Body of pancreas (tissue), 4 donors: ENCODE results near the gene MAP3K12. TPM values are rescaled to one million over a fixed set of nuclear protein-coding genes. Genes with fewer than 3 reads are reported as not detected.
A peak's percentile ranks its signal among the peaks of the same experiment; 100 is the strongest.

Experiments
- ATAC-seq: fragments of 150-250 bp; one replicate; pipeline ENCODE4 v1.9.1; 2016
- DNase-seq, 4 donors: peaks; one replicate each; pipeline ENCODE4 v3.0.0-alpha.2; 2019
- H3K27ac ChIP-seq, 4 donors: fragments of 200-600 bp; sonication (generic); 1 replicate in 3 of 4; 2 replicates in 1 of 4; pipeline versions ENCODE4 v1.5.1 to v1.6.1; 2016 to 2019; ENCODE audit warnings: mild to moderate bottlenecking in 1 of 4, mixed read lengths in 1 of 4, moderate library complexity in 1 of 4
- H3K27me3 ChIP-seq, 2 donors: fragments of 200-600 bp; sonication (generic); one replicate each; pipeline ENCODE4 v1.6.0; 2016; ENCODE audit warnings: mild to moderate bottlenecking in 1 of 2
- H3K36me3 ChIP-seq, 2 donors: fragments of 200-600 bp; sonication (generic); replicated peaks in 1 of 2; 2 replicates each; pipeline ENCODE4 v1.5.1; 2016; ENCODE audit warnings: low read depth in 2 of 2; ENCODE audit not compliant: insufficient read depth in 1 of 2
- H3K4me1 ChIP-seq: fragments of 200-600 bp; sonication (generic); one replicate; pipeline ENCODE4 v1.6.0; 2016
- H3K4me3 ChIP-seq, 2 donors: fragments of 200-600 bp; sonication (generic); 1 replicate in 1 of 2; 2 replicates in 1 of 2; pipeline ENCODE4 v1.5.1; 2016 to 2019
- H3K9me3 ChIP-seq, 3 donors: fragments of 200-600 bp; sonication (generic); 1 replicate in 2 of 3; 2 replicates in 1 of 3; pipeline ENCODE4 v1.5.1; 2016
- POLR2A ChIP-seq, 3 donors: fragments of 450-650 bp; IDR thresholded peaks; one replicate each; pipeline ENCODE4 v1.6.1; 2016; ENCODE audit warnings: antibody characterized with exemption in 3 of 3, mild to moderate bottlenecking in 2 of 3
- WGBS, 2 donors: methylation state at CpG; one replicate each; pipeline ENCODE4 v1.1.5; 2017; 5-methylcytosine and 5-hydroxymethylcytosine counted together
- intact Hi-C: fragments of 100-400 bp; cut with DNase I; formaldehyde crosslinking; loops from one replicate; pipeline ENCODE4 v1.15.1; 2023
- total RNA-seq, 2 donors: library from RNA; depleted of rRNA; stranded (reverse); fragments of >200 nt; gene quantifications; one replicate each; pipeline ENCODE4 v1.1.0, GENCODE V29; 2016
- TF ChIP-seq, protein P1 (sequence below), 7 experiments: fragments of 450-650 bp in 4 of 7; fragments of 200-600 bp in 3 of 7; sonication (generic) in 3 of 7; IDR thresholded peaks; one replicate each; pipeline ENCODE4 v1.5.1; 2016 to 2019; ENCODE audit warnings: antibody characterized with exemption in 7 of 7

Gene MAP3K12
- total RNA-seq, 2 donors from 2014 or later = 10.9 to 34.6 TPM

DNA sequence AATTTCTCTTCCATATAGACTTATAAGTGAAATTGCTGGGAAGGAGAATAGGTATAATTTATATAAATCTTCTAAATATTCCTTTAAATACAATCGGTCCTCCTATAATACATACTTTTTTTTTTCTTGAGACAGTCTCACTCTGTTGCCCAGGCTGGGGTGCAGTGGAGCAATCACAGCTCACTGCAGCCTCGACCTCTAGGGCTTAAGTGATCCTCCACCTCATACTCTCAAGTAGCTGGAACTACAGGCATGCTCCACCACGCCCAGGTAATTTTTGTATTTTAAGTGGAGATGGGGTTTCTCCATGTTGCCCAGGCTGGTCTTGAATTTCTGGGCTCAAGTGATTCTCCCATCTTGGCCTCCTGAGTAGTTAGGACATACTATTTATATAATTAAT is 37.7 kb upstream of the MAP3K12 start:
- intact Hi-C loops = no loop called here
- no peak for ATAC-seq
- Histone ChIP-seq H3K4me1 (peaks cover 42% of the 10 kb centered on the region), H3K4me3 (no peak overlapping the region), H3K27ac (peak overlapping the region in 1 of 4 donors; percentile 81), H3K36me3 (peaks cover 11 to 32% of the 10 kb centered on the region in 2 donors), H3K9me3 (no peaks in the 10 kb centered on the region), H3K27me3 (no peaks in the 10 kb centered on the region)
- WGBS, 2 donors = 91 to 92% methylated on average over 3 of the region's 3 CpGs
- TF ChIP-seq, protein P1, sequence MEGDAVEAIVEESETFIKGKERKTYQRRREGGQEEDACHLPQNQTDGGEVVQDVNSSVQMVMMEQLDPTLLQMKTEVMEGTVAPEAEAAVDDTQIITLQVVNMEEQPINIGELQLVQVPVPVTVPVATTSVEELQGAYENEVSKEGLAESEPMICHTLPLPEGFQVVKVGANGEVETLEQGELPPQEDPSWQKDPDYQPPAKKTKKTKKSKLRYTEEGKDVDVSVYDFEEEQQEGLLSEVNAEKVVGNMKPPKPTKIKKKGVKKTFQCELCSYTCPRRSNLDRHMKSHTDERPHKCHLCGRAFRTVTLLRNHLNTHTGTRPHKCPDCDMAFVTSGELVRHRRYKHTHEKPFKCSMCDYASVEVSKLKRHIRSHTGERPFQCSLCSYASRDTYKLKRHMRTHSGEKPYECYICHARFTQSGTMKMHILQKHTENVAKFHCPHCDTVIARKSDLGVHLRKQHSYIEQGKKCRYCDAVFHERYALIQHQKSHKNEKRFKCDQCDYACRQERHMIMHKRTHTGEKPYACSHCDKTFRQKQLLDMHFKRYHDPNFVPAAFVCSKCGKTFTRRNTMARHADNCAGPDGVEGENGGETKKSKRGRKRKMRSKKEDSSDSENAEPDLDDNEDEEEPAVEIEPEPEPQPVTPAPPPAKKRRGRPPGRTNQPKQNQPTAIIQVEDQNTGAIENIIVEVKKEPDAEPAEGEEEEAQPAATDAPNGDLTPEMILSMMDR (IDR thresholded peaks at IDR 0.05) = no peak
- TF ChIP-seq POLR2A (IDR thresholded peaks at IDR 0.05) = no peak
- no peak for DNase-seq

DNA sequence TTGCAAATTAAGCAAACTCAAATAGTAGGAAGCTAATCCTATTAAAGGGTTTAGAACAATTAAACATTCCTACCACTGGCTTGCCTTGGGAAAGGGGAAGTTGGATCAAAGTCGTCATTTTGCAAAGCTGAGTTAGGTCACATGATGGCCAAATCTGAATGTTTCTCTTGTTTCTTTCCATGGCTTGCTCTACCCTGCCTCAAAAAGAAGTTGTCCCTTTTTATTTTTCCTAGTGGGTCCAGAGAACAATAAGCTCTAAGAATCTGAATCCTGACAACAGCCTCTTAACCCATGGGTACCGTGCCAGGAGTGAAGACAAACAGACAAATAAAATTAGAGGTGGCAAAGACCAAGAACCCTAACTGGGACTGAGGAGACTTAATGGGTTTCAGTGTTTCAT is 34.2 kb upstream of the MAP3K12 start:
- H3K4me1 ChIP-seq = peaks cover 27% of the 10 kb centered on the region
- no peaks in the 10 kb centered on the region for H3K27me3 ChIP-seq
- no peaks in the 10 kb centered on the region for H3K9me3 ChIP-seq
- intact Hi-C loops = no loop called here
- peak overlapping the region in 1 of 4 donors; percentile 9 for H3K27ac ChIP-seq
- DNase-seq (no peak), ATAC-seq (no peak)
- H3K36me3 ChIP-seq = peaks cover 11 to 44% of the 10 kb centered on the region in 2 donors
- no peak overlapping the region for H3K4me3 ChIP-seq
- 53 to 77% methylated on average over 2 of the region's 2 CpGs for WGBS, 2 donors
- TF ChIP-seq, protein P1 (IDR thresholded peaks at IDR 0.05) = no peak
- no peak for TF ChIP-seq POLR2A (IDR thresholded peaks at IDR 0.05)

DNA sequence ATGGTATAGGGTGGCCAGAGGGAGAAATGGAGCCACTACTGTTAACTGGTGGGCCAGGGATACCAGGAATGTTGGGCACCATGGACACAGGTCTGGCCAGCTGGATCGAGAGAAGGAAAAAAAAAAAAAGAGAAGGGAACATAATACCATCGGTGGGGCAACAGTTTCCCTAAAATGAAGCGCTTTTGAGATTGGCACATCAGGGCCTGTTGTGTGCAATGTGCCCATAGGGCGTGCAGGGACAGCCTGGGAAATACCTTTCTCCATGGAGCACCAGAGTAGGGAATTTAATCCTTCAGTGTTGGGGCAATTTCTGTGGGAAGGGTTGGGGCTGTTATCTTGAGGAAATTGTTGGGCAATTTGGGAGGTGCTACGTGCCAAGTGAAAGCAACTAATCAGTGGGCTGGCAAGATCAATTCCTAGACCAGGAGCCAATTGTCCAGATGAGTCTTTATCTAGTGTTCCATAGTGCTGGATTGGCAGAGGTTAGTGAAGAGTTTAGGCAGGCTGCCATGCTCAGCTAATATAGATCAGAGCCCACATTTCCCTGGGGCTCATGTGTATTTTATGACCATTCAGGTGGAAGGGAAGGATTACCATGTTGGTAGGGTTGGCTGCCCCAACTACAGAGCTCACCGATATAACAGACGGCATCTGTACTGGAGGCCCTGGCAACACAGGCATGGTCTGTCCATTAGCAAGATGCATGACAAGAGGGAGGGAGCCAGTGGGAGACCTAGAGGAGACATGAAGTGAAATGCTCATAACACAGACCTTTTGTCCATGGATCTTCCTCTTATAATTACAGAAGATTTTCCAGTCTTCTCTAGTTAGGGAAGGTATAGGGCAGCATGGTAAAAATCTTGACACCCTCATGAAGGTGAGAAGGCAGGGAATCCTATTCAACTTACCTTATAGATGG is 33.5 kb upstream of the MAP3K12 start:
- TF ChIP-seq, protein P1 (IDR thresholded peaks at IDR 0.05) = no peak
- no peak for TF ChIP-seq POLR2A (IDR thresholded peaks at IDR 0.05)
- intact Hi-C loops = no loop called here
- WGBS, 2 donors = 87 to 92% methylated on average over 7 of the region's 7 CpGs
- Histone ChIP-seq H3K9me3 (no peaks in the 10 kb centered on the region), H3K27me3 (no peaks in the 10 kb centered on the region), H3K27ac (peak overlapping the region in 2 of 4 donors; percentile 7 to 9), H3K4me3 (no peak overlapping the region), H3K36me3 (peaks cover 11 to 44% of the 10 kb centered on the region in 2 donors), H3K4me1 (peaks cover 20% of the 10 kb centered on the region)
- ATAC-seq (no peak), DNase-seq (no peak)

DNA sequence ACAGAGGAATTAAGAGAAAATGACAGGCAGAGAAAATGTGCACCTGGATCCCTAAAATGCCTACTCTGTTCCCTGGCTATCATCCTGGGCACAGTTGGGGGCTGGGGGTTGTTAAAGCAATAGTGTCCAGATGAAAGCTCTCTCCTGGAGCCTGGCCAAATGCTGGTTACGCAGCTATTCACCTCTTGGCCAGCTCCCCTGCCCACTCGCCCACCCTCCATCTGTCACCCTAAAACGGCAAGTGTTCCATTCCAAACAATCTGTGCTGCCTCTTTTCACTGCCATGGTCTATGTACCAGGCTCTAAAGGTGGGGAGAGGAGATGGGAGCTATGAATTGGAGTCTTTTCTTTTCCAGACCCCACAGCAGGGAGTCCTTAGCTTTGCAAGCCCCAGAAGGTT is 32.8 kb upstream of the MAP3K12 start:
- no peaks in the 10 kb centered on the region for H3K27me3 ChIP-seq
- DNase-seq (no peak), ATAC-seq (no peak)
- no peak overlapping the region for H3K27ac ChIP-seq
- H3K9me3 ChIP-seq = no peaks in the 10 kb centered on the region
- H3K4me1 ChIP-seq = peaks cover 13% of the 10 kb centered on the region
- TF ChIP-seq, protein P1 (IDR thresholded peaks at IDR 0.05) = no peak
- TF ChIP-seq POLR2A (IDR thresholded peaks at IDR 0.05) = no peak
- 33 to 49% methylated on average over 3 of the region's 3 CpGs for WGBS, 2 donors
- H3K4me3 ChIP-seq = no peak overlapping the region
- intact Hi-C loops = no loop called here
- peaks cover 11 to 46% of the 10 kb centered on the region in 2 donors for H3K36me3 ChIP-seq
